Activated gamma-delta T cell treated with anti-CD3 and anti-CD28 coated beads, Interleukin-2, amount 50 U/mL, for 16 hours (primary cell): ENCODE data around the gene TADA2B.

Experiments
- DNase-seq: peaks from one replicate; pipeline ENCODE4 v3.0.0-alpha.2; 2020; ENCODE audit warnings: low read depth

TADA2B gene

DNA sequence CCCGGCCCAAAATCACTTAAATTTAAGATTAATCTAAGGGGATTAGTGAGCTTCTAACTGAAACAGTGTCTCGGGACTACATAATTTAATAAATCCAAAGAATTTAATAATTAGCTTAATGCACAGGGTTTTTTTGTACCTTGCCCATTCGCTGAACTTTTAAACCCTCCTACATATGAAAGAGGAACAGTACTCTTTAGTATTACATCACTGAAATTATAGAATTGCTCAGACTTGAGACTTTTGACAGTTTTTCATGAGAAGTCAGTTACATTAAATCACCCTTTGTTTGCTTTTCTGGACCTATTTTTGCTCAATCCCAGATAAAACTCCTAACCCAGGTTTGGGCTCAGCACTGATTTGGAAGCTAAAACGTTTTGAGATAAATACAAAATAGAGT is 2.4 kb upstream of the TADA2B start:
- DNase-seq, result no peak

DNA sequence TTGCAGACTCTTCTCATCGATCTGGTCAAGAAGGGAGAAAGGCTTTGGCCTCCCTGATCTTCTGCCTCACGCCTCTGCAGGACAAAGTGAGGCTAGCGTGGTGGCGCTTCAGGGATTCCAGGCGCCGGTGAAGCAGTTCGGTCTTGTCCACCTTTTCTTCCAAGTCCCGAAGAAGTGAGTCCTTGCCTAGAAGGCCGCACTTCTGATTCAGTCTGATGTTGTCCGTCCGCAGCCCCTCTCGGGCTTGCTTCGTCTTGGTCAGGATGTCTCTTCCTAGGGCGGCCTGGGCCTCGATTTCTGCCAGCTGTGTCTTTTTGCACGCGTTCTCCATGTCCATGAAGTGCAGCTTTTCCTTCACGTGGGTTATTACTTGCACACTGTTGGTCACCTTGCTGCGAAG is 1.9 kb upstream of the TADA2B start:
- no peak for DNase-seq

DNA sequence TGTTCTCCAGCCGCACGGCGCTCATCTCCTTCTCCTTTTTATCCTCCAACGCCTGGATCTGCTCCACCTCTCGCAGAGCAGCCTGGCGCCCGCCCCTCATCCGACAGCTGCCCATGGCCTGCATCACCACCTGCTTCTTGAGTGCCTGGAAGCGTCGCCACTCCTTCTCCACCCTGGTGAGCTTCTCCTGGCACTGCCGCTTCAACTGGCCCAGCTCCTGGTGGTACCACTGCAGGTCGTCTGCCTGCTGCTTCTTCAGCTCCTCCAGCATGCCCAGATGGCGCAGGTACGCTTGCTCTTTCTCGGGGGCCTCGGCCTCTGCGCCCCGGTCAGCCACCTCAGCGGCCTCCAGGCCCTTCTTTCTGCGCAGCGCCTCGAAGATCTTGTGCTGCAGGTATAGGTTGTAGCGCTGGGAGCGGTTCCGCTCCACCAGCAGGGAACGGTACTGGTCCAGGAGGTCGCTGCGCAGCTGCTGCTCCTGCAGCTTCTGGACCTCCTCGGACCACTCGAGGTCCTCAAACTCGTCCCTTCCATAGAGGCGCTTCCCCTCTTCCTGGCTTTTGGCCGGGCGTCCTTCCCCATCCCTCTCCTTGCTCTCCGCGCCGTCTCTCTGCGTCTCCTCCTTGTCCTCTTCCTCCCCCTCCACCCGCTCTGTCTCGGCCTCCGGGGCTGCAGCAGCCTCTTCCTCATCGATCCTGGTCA is 1.2 kb upstream of the TADA2B start:
- DNase-seq, result no peak

DNA sequence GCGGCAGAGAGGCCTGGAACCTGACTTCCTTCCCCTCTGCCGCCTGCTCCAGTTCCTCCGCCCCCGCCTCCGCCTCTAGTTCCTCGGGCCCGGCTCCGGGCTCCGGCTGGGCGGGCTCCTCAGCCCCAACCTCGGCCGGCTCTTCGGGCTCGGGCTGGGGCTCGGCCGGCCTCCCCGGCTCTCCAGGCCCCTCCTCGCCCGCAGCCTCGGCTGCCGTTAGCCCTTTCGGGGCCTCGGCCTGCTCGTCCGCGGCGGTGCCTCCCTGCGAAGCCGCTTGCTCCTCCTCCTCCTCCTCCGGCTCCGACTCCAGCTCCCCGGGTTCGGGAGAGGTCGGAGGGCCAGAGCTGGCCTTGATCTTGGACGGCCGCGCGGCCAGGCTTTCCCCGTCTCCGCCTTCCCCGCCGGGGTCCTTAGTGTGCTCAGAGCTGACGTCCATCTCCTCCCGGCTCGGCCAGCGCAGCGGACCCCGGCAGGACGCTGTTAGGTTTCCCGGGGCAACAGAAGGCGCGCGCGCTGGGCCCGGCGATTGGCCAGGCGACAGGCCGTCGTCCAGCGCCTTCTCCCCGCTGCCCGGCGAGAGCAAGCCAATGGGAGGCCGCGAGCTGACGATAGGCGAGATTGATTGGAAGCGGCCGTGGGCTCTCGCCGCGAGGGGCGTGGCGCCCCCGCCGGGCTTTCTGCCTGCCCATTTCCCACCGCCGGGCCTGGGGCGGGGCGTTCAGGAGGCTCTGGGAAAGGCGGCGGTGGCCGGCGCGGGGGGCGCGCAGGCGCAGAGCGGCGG is 479 bp upstream of the TADA2B start:
- DNase-seq, result peak; percentile 80

DNA sequence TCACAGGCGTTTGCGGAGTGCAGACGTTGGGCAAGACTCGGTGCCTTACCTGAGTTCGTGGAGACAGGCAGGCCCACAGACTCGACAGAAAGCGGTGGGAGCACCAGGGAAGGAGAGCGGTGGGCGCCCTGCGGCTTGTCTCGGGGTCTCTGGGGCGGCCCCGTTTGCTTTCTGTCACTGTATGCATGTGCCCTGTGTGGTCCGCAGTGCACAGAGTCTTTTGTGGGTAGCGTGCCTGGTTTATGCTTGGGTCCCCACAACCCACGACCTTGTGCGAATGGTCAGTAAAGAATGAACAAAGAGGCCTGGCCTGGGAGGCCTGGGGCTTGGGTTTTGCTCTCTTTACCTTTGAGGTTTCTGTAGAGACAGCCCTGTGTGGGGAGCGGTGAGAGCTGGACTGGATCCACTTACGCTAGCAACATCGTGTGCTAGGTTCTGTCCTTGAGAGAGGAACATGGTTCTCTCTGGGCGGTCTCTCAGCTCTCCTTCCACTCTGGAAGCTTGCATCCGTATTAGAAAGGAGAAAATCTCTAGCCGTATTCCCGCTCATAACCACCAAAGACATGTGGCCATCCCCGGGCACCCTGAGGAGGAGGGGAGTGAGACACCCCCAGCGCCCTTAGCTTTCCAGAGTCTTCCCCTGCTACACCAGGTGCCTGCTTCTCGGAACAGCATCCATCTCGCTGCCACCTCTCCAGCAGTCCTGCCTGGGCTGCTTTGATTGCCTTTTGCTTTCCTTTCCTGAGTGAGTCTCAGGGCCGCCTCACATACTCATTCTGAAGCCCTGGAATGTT is 1.2 kb downstream of the TADA2B start:
- no peak for DNase-seq

DNA sequence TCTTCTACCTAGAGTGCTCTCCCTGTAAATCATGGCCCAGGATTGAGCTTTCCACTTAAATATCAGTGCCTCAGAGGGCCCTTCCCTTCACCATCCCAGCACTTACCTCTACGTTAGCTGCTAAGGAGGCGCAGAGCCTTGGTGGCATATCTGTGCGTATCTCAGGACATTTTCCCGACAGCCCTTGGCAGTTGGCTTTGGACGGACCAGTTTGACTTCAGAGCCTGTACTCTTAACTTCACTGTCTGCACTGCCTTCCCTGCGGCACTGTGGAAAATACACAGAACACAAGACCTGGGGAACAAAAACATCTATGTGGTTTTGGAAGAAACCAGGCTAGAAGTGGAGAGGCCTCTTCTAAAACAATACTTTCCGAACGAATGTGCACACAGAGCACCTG is 2.4 kb downstream of the TADA2B start:
- DNase-seq, result no peak

DNA sequence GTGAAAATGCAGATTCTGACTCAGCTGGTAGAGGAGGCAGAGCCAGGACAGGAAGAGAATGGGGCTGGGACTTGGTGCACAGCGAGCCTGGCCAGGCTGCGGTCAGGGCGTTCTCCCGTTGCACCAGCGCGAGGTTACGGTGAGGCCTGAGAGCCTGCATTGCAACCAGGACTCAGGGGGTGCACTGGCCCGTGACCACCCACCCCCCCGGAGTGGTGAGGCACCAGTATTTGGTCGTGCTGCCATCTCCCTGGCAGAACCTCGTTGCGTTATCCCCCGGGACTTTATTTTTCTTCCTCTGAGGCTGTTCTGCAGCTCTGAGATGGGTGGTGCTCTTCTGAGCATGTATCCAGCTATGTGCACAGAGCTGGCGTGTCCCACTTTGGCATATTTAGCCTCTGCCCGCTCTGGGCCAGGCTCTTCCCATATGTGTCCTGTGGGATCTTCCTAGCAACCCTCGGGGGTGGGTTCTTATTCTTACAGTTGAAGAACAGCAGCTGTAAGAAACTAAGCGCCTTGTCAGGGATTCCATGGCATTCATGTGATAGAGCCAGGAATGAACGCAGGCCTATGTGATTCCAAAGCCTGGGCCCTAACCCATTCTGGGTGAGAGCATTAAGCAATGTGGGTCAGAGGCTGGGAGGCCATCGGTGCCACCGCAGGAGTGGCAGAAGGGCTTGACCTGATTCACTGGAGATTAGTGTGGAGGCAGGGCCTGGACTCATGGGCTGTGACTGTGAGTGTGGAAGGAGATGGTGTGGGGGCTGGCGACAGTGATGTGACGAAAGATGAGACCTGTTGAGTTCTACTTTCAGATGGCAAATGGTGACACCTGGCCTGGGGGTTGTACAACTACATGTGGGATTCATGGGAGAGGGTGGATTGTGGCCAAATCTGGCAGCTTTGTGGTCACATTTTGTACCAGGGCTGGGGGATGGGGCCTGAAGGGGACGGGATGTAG is 3.1 kb downstream of the TADA2B start:
- no peak for DNase-seq

DNA sequence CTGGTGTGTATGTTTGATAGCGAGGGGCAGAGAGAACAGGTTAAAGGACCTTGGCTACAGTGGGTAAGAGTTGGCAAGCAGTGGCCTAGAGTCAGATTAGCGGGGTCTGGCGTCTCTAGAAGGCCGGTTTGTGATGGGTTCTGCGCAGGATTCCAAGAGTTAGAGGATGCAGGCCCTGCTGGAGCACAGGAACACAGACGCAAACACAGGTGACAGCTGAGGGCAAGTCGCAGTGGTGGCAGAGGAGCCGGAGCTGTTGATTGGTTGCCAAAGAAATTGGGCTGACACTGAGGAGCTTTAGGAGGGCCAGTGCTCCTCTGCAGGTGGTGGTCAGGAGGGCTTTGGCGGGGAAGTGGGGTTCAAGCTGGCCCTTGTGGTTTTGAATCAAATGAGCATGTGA is 3.8 kb downstream of the TADA2B start:
- DNase-seq, result no peak

DNA sequence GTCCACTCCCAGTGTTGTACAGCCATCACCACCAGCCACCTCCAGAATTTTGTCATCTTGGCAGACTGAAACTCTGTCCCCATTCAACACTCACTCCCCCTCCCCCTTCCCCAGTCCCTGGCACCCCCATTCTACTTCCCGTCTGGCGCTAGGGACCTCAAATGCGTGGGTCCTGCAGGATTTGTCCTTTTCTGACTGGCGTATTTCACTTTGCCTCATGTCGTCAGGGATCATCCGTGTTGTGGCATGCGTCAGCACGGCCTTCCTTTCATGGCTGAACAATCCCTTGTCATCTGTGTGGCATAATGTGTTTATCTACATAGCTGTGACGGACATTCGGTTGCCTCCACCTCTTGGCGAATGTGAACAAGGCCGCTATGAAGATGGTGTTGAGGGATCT is 5.5 kb downstream of the TADA2B start:
- no peak for DNase-seq

DNA sequence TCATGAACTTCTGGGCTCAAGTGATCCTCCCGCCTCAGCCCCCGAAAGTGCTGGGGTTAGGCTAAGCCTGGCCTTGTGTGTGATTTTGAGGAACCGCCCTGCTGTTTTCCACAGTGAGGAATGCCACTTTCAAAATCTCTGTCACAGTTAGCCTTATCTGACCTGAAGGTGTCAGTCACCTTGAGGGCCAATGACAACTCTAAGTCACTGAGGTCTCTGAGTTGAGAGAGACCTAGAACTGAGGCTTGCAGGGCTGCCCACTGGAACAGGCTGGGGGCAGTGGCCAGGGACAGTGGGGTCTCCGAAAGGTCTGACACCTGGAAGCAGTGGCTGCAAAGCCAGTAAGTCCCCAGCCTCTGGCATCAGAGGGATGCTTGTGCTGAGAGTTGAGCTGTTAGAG is 6.1 kb downstream of the TADA2B start:
- DNase-seq, result no peak

DNA sequence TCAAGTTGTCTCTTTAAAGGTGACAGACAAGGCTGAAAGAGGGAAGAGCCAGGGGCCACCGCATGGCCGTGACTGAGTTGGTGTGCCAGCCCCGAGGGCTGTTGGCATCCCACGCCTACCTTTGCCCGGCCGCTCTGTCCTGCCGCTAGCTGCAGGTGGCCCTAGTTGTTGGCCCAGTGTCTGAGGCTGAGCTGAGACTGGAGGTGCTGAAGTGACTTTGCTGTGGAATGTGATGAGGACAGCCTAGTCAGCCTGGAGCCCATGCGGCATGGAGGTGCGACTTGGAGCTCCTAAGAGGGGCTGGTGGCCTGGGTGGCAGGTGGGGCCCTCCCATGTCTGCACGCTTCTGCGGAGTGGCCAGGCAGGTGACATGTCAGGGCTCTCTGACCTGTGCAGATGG is 6.6 kb downstream of the TADA2B start:
- DNase-seq, result no peak

DNA sequence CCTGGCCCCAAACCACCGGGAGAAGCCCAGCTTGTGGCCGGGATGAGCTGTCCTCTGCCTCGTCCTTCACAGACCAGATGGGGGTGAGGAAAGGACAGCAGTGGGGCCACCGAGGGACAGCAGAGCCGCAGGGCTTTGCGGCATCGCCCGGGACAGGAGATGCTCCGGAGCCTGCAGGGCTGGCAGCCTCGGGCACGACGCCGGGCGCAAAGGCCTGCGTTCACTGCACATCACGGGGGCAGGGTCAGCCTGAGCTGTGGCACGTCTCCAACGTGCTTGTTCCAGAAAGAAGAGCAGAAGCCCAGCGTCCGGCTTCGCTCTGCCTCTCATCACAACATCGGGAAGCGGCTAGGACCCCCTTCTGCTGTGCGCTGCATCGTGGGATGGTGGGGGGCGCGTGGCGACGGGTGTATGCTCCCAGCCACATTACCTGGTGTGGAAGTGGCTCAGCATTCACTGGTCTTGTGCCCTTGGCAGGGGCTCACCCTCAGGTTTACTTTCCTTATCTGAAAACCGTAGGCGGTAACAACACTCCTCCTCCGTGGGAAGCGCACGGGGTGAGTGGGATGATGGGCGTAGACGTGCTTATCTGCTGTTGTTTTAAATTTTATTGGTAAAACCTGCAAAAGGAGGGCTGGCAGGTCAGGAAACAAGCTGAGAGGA is 7.4 kb downstream of the TADA2B start:
- DNase-seq, result no peak

DNA sequence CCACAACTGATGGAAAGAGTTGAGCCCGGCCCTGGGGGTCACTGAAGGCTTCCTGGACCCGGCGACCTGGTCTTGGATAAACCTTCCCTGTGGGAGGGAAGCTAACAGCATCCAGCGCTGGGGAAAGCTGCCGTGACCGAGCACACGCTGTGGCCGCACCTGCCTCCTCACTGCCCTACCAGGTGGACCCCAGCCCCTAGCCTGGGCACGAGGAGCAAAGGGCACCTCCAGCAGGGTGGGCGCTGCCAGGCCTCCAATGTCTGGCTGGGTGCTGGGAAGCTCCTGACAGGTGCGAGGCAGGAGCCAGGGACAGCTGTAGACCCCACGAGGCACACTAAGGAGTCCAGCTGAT is 7.9 kb downstream of the TADA2B start:
- no peak for DNase-seq

DNA sequence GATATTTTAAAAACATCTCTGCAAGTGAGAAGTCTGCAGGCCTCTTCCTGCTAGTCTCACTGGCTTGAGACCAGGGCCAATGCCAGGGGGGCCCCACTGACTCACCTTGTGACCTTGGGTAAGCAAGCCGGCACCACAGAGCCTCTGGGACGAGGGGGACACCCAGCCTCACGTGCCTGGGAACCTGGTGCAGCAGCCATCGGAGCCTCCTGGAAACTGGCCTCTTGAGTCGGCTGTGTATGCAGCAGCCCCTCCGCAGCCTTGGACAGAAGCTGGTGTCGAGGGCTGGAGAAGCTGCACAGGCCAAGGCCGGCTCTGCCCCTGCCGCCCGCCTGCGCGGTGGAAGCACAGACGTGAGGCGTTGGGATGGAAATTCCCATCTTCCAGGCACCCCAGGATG is 8.7 kb downstream of the TADA2B start:
- DNase-seq, result no peak

DNA sequence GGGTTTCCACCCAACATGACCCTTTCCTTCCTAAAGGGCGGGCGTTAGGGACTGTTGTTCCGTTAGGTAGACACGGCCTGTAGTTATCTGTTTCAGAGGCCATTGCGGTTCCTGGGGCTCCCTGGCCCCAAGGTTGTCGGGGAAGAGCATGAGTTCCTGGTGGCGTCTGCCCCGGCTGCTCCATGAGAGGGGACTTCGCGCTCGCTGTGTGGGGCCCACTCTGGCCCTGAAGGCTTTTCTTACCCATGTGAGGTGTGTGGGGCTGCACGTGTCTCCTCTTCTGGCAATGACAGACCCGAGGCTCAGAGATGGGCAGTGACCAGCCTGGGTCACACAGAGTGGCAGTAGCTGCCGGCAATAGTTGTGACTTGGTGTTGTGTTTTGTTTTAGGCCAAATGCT is 9.1 kb downstream of the TADA2B start:
- DNase-seq, result no peak

DNA sequence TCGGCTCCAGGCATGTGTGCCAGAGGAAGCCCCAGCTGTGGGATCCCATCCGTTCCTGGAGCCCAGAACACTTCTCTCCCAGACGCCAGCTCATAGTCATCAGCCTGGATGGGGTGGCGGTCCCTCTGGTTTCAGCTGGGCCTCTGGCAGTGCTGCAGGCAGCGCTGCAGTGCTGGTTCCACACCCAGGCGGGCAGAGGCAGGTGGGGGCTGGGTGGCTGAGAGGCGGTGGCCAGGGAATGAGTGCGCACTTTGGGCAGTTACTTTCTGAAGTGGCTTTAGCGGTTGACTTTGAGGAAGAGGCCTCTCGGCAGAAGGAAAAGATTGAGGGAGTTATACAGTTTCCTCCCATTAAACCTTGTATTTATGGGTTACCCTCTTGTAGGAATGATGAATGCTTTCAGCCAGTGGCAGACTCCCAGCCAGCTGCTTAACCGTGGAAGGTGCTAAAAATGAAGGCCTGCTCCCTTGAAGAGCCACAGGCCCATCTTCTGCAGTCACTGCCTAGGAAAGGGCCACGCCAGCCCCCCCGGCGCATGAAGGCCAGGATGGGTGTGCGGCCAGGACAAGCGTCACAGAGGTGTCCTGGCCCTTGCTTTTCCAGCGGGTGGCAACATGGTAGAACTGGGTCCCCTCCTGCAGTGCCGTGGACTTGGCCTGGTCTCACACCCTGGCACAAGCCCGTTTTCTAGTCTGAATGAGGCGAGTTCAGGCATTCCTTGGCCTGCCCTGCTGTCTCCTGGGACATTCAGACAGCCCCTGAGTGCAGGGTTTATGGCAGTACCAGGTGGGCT is 9.9 kb downstream of the TADA2B start:
- no peak for DNase-seq

DNA sequence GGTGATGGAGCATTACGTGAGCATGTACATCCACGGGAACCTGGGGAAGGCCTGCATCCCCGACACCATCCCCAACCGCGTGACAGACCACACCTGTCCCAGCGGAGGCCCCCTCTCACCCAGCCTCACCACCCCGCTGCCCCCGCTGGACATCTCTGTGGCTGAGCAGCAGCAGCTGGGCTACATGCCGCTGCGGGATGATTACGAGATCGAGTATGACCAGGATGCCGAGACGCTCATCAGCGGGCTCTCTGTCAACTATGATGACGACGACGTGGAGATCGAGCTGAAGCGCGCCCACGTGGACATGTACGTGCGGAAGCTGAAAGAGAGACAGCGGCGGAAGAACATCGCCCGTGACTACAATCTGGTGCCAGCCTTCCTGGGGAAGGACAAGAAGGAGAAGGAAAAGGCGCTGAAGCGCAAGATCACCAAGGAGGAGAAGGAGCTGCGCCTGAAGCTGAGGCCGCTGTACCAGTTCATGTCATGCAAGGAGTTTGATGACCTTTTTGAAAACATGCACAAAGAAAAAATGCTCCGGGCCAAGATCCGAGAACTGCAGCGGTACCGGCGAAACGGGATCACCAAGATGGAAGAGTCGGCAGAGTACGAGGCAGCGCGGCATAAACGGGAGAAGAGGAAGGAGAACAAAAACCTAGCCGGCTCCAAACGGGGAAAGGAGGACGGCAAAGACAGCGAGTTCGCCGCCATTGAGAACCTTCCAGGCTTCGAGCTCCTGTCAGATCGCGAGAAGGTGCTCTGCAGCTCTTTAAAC is 11.1 kb downstream of the TADA2B start:
- DNase-seq, result no peak

DNA sequence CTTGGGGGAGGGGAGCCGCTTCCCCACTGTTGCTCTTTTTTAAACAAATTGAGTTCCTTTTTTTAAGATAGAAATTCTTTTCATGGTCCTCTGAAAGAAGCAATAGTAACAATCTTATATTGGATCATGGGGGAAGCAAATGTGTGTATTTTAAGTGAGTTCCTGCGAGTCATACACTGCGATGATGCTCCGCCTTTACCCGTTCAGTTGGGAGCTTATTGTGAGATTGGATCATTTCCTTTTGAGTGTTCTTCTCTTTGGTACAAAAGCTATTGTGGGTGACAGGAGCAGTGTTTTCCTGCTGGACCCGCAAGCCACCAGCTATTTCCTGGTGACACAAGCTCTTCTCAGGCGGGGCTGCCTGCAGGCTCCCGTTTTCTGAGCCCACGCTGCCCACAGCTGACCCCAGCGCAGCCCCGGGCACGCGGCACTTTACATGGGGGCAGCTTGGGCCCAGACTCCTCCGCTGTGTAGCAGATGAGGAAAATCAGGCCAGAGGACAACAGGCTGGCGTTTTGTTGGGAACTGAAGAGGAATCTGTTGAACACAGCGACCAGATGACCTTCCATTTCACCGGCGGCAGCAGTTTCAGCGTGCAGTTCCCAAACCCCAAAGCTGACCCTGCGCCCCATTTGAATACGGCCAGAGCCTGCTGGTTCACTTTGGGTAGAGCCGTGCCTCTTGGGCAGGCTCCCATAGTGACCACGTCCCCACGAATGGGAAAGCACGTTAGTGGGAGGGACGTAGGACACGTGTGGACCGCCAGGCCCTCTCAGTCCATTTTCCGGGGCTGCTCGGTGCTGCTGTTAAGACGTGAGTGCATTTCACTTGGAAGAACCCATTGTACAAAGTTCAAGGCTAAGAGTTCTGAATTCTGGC is 12.2 kb downstream of the TADA2B start:
- DNase-seq, result no peak

DNA sequence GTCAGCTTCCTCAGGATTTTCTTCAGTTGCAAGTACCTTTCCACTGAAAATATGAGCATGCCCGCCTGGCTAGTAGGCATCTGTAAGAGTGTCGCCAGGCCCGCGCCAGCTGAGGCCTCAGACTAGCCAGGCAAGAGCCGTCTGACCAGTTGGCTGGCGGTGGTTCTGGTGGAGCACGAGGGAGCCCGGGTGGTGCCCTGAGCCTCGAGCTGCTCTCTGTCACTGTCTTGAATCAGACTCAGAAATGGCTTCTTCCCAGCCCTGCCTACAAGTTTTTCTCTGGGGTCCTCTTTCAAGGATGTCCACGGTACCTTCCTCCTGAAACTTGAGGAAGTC is 12.8 kb downstream of the TADA2B start:
- no peak for DNase-seq
